HCEC 1CT (cell line): Measurements from ENCODE around the gene PTPRCAP.

ENCODE experiments used
- DNase-seq: peaks from one replicate; pipeline ENCODE4 v3.0.0-alpha.2; 2017

The PTPRCAP gene

DNA sequence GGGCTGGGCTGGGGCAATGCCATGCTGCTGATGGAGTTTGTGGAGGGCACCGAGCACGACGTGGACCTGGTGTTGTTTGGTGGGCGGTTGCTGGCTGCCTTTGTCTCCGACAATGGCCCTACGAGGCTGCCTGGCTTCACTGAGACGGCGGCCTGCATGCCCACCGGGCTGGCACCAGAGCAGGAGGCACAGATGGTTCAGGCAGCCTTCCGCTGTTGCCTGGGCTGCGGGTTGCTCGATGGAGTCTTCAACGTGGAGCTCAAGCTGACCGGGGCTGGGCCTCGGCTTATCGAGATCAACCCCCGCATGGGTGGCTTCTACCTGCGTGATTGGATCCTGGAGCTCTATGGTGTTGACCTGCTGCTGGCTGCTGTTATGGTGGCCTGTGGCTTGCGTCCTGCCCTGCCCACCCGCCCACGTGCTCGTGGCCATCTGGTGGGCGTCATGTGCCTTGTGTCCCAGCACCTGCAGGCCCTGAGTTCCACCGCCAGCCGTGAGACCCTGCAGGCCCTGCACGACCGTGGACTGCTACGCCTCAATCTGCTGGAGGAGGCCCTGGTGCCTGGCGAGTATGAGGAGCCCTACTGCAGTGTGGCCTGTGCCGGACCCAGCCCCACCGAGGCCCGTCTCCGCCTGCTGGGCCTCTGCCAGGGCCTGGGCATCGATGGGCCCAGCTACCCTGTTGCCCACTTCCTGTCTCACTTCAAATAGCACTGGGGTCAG is 13.4 kb downstream of the PTPRCAP start:
- no peak for DNase-seq

DNA sequence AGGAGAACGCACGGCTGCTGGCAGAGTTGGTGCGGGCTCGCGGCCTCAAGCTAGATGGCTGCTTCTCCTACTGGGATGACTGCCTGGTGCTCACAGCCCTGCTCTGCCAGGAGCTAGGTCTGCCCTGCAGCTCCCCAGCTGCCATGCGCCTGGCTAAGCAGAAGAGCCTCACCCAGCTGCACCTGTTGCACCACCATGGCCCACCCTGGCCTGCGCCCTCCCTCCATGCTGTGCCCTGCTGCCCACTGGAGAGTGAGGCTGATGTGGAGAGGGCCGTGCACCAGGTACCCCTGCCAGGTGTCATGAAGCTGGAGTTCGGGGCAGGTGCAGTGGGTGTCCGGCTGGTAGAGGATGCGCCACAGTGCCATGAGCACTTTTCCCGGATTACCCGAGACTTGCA is 14.0 kb downstream of the PTPRCAP start:
- DNase-seq, result no peak

DNA sequence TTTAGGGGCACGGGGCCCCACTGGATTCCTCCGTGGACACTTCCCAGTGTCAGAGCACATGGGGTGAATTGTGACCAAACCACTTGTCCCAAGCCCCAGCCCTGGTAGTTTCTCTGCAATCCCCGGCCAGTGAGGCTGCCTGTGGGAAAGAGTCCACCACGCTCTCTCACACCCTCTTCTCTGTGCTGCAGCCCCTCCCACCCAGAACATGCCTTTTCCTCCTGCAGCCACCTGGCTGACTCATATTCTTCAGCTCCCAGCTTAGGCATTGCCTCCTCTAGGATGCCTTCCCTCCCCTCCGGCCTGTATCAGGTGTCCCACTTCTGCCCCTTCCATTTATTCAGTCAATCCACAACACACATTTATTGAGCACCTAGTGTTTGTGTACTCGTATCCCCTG is 14.6 kb downstream of the PTPRCAP start:
- no peak for DNase-seq

DNA sequence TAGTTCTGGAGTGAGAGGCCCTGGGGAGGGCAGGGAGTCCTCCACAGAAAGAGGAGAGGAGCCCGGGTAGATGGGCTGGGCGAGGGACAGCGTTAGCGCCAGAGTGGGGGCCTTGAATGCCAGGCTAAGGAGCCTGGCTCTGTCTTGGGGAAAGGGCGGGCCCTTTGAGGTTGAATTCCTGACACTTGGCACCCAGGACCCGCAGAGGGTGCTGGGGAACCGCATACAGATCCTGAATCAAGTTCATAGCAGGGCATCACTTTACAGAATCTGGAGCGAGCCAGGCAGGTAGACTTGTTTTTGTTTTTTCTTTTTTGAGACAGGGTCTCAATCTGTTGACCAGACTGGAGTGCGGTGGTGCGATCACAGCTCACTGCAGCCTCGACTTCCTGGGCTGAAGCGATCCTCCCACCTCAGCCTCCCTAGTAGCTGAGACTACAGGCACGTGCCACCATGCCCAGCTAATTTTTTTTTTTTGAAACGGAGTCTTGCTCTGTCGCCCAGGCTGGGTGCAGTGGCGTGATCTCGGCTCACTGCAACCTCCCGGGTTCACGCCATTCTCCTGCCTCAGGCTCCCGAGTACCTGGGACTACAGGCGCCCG is 16.0 kb downstream of the PTPRCAP start:
- no peak for DNase-seq

GRCh38 chr11:67420646-67421429 is 16.6 kb downstream of the PTPRCAP start:
- DNase-seq, result peak; percentile 81

- no peak for DNase-seq
These were observed 17.3 kb downstream of the PTPRCAP start for GRCh38 chr11:67420147-67420645.

DNA sequence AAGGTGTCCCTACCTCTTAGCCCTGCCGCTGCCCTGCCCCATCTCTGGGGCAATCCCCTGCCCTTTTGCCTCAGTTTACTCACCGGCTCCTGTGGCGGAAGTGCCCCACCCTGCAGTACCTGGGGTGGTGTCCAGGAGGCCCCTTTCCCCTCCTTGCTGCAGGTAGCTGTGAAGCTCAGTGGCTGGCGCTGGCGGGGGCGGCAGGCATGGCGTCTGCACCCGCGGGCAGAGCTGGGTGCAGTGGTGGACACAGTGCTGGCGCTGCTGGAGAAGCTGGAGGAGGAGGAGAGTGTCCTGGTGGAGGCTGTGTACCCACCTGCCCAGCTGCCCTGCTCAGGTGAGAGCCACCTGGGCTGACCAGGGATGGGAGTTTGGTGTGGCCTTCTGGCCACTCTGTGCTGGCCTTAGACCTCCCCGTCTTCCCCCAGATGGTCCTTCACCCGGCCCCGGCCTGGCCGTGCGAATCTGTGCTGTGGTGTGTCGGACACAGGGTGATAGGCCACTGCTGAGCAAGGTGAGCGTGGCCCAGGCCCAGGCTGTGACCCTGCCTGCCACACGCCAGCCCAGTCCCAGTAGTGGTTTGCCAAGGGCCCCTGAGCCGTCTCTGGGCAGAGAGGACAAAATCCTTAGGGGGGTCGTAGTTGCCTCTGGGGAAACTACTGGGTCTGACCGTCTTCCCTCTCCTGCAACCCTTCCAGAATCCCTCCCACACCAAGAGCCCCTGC is 18.0 kb downstream of the PTPRCAP start:
- no peak for DNase-seq

DNA sequence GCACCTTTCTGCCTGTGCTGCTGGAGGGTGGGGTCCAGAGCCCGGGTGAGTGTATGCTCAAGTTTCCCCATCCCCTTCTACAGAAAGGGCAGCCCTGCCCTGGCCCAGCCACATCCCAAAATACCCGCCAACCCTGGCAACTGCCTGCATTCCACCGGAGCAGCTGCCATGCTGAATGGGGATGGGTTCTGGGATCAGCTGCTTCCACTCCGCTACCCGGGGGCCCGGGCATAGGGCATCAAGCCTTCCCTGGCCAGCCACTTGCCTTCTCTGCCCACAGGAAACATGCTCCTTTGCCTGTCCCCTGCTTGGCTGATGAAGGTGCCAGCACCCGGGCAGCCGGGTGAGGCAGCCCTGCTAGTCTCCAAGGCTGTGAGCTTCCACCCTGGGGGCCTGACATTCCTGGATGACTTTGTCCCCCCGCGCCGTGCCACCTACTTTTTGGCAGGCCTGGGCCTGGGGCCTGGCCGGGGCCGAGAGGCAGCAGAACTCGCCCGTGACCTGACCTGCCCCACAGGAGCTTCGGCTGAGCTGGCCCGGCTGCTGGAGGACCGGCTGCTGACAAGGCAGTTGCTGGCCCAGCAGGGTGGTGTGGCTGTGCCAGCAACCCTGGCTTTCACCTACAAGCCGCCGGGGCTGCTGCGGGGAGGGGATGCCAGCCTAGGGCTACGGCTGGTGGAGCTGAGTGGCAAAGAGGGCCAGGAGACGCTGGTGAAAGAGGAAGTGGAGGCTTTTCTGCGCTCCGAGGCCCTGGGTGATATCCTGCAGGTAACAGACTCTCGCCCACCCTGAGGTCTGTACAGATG is 18.8 kb downstream of the PTPRCAP start:
- DNase-seq, result no peak

DNA sequence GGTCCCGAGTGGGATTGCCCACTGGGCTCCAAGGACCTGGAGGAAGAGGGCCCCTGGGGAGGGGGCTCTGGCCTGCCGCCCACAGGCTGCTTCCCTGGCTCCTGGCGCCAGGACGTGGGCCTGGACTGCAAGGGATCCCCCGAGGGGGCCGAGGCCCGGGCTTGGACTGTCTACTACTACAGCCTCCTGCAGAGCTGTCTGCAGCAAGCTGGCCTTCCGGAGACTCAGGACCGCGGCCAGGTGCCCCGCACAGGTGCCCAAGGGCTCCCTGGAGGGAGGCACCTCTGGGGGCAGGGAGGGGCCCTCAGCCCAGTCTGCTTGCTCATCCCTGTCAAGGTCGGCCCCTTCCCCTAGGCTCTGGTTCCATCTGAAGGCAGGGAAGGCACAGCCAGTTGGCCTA is 20.1 kb downstream of the PTPRCAP start:
- DNase-seq, result no peak

- DNase-seq, result no peak
These were observed 20.8 kb downstream of the PTPRCAP start for GRCh38 chr11:67416416-67417335.

DNA sequence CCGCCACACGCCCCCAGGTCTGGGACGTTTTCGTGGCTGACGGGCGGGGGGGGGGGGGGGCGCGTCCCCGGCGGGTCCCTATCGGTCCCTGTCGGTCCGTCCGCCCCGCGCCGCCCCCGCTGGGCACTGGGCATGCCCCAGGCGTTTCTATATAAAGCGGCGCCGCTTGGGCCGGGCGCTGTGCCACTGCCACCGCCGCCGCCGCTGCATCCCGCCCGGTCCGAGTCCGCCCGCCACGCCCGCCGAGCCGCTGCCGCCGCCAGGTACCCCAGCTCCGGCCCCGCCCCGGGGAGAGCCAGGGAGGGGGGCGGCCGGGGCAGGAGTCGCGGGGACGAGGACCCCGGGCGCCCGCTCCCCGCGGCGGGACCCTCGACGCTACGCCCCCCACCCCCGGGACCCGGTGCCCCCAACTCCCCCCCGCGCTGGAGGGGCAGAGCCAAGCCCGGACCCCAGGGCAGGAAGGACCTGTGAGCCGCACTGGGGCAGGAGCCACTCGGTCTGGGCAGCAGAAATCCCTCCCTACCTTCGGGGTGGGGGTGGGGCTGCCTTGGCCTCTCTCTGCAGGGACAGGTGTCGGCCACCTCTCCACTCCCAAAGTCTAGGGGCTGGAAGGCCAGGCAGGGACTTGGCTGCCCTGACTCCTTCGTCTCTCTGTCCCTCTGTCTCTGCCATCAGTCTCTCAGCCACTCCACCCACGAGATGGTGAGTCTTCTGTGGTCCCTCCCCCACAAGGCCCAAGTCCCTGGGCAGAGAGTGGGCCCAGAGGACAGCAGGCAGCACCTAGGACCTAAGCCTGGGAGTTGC is 21.8 kb downstream of the PTPRCAP start, which contains the start of gene CARNS1:
Gene CARNS1, plus strand, starts transcription at position 178 of the 804 bp plus-strand sequence. Its CDS starts 522 bp downstream, at position 700.
- no peak for DNase-seq

DNA sequence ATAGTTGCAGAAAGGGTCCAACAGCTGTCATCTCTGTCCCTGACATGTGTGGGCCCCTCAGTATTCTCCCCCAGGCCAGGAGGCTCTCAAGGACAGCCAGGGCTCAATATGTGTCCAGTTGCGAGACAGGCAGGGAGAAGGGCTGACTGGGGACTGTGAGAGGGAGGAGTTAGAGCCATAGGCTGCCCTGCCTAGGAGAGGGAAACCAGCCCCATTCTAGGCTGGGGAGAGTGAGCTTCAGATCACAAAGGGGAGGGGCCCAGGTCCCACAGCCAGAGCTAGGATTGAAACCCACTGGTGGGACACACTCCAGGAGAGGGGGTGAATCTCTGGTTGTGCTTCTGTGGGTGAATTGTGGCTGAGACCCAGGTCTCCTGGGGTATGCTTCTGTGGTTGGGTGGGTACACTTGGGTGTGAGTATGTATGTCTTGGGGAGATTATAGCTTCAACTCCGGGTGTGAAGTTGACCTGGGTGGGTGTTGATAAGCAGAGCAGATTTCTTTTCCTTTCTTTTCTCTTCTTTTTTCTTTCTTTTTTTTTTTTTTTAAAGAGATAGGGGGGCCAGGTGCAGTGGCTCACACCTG is 24.1 kb downstream of the PTPRCAP start:
- DNase-seq, result no peak

GRCh38 chr11:67412495-67413179 is 24.8 kb downstream of the PTPRCAP start:
- no peak for DNase-seq

- no peak for DNase-seq
These were observed 25.7 kb downstream of the PTPRCAP start for GRCh38 chr11:67411785-67412152.

DNA sequence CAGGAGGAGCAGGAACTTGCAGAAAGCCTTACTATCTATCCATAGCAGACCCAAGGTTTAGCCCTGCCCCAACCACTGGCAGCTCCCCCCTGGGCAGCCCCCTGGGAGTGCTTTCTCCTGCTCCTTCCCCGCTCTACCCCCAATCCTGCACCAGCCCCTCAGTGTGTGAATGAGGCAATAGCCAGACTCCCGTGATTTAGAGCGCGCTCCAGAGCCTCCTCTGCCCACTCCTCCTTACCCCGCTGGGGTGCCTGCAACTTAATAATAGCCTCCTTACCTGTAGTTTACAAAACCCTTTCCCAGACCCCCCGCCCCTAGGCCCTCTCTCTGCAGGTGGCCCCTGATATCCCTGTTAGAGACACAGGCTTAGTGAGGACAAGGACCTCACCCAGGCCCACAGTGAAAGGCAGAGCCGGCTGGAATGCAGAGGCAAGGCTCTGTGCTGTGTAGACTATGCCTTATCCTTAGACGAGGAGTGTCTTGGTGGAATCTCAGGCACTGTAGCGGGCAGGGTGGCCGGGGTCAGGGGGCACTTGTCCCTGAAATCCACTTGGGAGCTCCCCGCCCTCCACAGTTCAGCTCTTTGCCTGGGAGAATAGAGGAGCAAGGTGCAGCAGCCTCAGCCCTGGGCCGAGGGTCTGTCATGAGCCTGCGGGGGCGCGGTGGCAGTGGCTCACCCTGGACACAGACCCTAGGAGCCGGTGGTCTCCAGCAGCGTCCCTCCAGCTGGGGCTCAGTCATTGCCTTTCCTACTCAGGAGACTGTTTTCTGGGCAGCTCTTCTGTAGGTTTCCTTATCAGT is 26.3 kb downstream of the PTPRCAP start:
- no peak for DNase-seq

- DNase-seq, result no peak
These were observed 27.1 kb downstream of the PTPRCAP start for GRCh38 chr11:67410369-67410831.

DNA sequence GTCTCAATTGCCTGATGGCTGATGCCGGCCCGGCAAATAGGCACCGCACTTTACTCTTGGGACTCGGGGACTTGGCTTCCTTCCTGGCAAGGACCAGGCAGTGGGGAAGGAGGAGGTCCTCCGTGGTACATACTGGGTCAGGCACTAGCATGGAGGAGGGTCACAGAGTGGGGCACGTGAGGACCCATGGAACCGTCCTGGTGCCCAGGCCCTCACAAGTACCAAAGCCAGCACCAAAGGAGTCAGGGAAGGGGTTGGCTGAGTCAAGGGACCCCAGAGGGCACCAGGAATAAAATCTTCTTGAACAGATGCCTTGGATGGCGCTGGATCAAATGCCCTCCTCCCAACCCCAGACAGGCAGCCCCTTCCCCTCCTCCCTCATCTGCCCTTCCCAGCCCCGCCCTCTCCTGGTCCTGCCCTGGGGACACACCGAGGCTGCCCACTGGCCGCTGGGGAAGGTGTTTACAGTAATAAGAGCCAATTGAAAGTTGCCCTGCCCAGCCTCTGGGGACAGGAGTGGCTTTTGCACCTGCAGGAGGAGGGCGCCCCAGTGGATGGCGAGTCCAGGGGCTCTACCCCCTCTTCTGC is 27.6 kb downstream of the PTPRCAP start:
- DNase-seq, result no peak

GRCh38 chr11:67409261-67409666 is 28.2 kb downstream of the PTPRCAP start:
- no peak for DNase-seq
